Activated CD4-positive, alpha-beta T cell treated with anti-CD3 and anti-CD28 coated beads for 1 hour (primary cell): Measurements from ENCODE around the gene CYP4F11.
A peak's percentile ranks its signal among the peaks of the same experiment; 100 is the strongest.
"Not testable (repeated sequence)": the region's sequence is repeated elsewhere in the genome, so short reads cannot be mapped to it uniquely, and the experiment has no call there.

Experiments
- DNase-seq: peaks from one replicate; pipeline ENCODE4 v3.0.0-alpha.2; 2020

CYP4F11 gene

GRCh38 chr19:15873771-15874170 lies 60.6 kb downstream of the CYP4F11 start:
- not testable (repeated sequence) for DNase-seq

GRCh38 chr19:15871570-15871969 lies 62.8 kb downstream of the CYP4F11 start:
- DNase-seq, result no peak

DNA sequence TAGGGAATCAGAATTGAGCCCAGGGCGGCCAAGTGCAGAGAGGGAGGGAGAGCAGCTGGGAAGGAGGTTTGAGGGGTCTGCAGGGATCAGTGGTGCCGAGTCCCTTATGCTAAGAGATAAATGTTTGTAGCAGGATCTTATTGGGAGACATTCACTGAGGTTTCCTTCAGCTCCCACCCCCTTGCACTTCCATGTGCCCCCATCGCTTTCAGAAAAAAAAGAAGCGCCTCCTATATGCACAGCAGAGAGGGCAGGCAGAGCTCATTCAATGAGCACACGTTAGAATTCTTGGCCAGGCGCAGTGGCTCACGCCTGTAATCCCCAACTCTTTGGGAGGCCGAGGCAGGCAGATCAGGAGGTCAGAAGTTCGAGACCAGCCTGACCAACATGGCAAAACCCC lies 64.5 kb downstream of the CYP4F11 start:
- DNase-seq, result no peak

GRCh38 chr19:15869109-15869555 lies 65.2 kb downstream of the CYP4F11 start:
- peak; percentile 25 for DNase-seq

GRCh38 chr19:15866636-15867035 lies 67.7 kb downstream of the CYP4F11 start:
- DNase-seq, result no peak

- no peak for DNase-seq
Observed at GRCh38 chr19:15864824-15865223, 69.5 kb downstream of the CYP4F11 start.

DNA sequence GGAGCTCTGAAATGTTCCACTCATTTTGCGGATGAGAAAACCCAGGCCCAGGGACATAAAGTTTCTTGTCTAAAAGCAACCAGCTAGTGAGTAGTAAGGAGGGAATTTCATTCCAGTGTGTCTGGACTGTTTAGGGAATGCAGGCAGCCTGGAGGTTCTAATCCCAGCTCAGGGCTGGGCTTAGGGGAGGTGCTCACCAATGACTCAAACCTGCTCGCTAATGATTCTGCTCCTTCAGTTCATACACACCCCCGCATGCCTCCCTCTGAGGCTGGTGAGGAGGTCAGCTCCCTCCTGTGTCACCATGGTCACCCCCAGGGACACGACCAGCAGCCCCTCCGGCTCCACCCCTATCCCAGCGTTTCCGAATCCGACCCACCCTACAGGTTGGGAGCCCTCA lies 71.1 kb downstream of the CYP4F11 start:
- DNase-seq, result no peak

DNA sequence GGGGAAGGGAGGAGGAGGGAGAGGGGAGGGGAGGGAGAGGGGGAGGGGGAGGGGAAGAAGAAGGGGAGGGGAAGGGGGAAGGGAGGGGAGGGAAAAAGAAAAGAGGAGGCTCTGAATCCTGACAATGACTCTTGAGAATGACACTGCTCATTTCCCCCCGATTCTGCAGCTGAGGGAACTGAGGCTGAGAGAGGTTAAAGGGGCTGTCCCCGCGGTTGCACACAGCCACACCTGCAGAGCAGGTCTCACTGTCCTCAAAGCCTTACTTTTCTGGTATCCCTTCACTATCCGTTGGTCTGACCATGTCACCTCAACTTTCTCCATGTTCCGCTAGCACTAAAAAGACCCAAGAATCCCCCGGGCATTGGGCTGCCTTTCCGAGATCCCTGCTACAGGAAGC lies 71.9 kb downstream of the CYP4F11 start:
- no peak for DNase-seq
